ENCODE measurements around the gene ROBO2. TPM values are rescaled to one million over a fixed set of nuclear protein-coding genes. Genes with fewer than 3 reads are reported as not detected.

Gene ROBO2
- total RNA-seq, 1 experiment from 2014 or later: 0.16 TPM

DNA sequence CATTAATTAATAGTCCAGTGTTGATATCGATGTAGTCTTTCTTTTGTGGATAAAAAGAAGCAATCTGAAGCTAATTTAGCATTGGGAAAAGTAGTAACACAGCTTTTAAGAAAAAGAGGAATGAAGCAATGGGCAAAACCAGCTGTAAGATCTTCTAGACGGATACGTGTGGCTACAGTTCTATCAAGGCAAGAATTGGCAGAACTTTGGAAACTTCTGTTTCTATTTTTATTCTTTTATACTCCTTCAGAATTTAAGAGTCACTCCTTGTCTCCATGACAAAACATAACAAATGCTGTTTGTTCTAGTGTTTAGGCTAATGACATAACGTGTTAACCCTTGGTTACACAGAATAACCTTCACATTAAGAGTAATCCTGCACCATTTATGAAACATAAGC lies 289.2 kb downstream of the ROBO2 start:
- ChIA-PET CTCF (no interaction called here), POLR2A (no interaction called here)
- Histone ChIP-seq H3K9me3 (no peaks in the 10 kb centered on the region), H3K36me3 (ENCODE audit: control insufficient read depth, insufficient read depth, low read length) (no peaks in the 10 kb centered on the region), H3K4me3 (ENCODE audit: low read depth, low read length) (no peak overlapping the region), H3K27me3 (replicated peaks; ENCODE audit: control insufficient read depth, insufficient read depth, low read length) (no peaks in the 10 kb centered on the region), H3K4me1 (no peaks in the 10 kb centered on the region)
- H3K4me1 Mint-ChIP-seq (ENCODE audit: low read depth, unreplicated experiment): no peaks in the 10 kb centered on the region
- BruUV-seq (replicated peaks): no TSS peak
- no peaks in the 10 kb centered on the region for H3K27me3 Mint-ChIP-seq (ENCODE audit: insufficient read depth, unreplicated experiment)
- intact Hi-C loops (cut with micrococcal nuclease; ENCODE audit: unreplicated experiment): no loop called here
- no peak overlapping the region for H3K27ac Mint-ChIP-seq (ENCODE audit: unreplicated experiment)
- no peak overlapping the region for H3K4me3 Mint-ChIP-seq (ENCODE audit: unreplicated experiment)
- no peak for DNase-seq
- H3K36me3 Mint-ChIP-seq (ENCODE audit: insufficient read depth, unreplicated experiment): no peaks in the 10 kb centered on the region
- no peaks in the 10 kb centered on the region for H3K9me3 Mint-ChIP-seq (ENCODE audit: unreplicated experiment)
- TF ChIP-seq, protein P1, sequence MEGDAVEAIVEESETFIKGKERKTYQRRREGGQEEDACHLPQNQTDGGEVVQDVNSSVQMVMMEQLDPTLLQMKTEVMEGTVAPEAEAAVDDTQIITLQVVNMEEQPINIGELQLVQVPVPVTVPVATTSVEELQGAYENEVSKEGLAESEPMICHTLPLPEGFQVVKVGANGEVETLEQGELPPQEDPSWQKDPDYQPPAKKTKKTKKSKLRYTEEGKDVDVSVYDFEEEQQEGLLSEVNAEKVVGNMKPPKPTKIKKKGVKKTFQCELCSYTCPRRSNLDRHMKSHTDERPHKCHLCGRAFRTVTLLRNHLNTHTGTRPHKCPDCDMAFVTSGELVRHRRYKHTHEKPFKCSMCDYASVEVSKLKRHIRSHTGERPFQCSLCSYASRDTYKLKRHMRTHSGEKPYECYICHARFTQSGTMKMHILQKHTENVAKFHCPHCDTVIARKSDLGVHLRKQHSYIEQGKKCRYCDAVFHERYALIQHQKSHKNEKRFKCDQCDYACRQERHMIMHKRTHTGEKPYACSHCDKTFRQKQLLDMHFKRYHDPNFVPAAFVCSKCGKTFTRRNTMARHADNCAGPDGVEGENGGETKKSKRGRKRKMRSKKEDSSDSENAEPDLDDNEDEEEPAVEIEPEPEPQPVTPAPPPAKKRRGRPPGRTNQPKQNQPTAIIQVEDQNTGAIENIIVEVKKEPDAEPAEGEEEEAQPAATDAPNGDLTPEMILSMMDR (IDR thresholded peaks at IDR 0.05; ENCODE audit: insufficient read depth in 1 of 2, low read depth in 1 of 2, low read length in 1 of 2, severe bottlenecking in 1 of 2, unreplicated experiment in 1 of 2): no peak

GRCh38 chr3:77338195-77338594 lies 298.3 kb downstream of the ROBO2 start:
- Mint-ChIP-seq H3K27ac (ENCODE audit: unreplicated experiment) (no peak overlapping the region), H3K4me1 (ENCODE audit: low read depth, unreplicated experiment) (no peaks in the 10 kb centered on the region), H3K9me3 (ENCODE audit: unreplicated experiment) (no peaks in the 10 kb centered on the region), H3K27me3 (ENCODE audit: insufficient read depth, unreplicated experiment) (peaks cover 2% of the 10 kb centered on the region), H3K4me3 (ENCODE audit: unreplicated experiment) (no peak overlapping the region), H3K36me3 (ENCODE audit: insufficient read depth, unreplicated experiment) (no peaks in the 10 kb centered on the region)
- H3K36me3 ChIP-seq (ENCODE audit: control insufficient read depth, insufficient read depth, low read length): no peaks in the 10 kb centered on the region
- intact Hi-C loops (cut with micrococcal nuclease; ENCODE audit: unreplicated experiment): no loop called here
- ChIA-PET CTCF (no interaction called here), POLR2A (no interaction called here)
- no peaks in the 10 kb centered on the region for H3K4me1 ChIP-seq
- no TSS peak for BruUV-seq (replicated peaks)
- TF ChIP-seq, protein P1 (IDR thresholded peaks at IDR 0.05; ENCODE audit: insufficient read depth in 1 of 2, low read depth in 1 of 2, low read length in 1 of 2, severe bottlenecking in 1 of 2, unreplicated experiment in 1 of 2): no peak
- H3K27me3 ChIP-seq (replicated peaks; ENCODE audit: control insufficient read depth, insufficient read depth, low read length): no peaks in the 10 kb centered on the region
- no peaks in the 10 kb centered on the region for H3K9me3 ChIP-seq
- DNase-seq: no peak
- no peak overlapping the region for H3K4me3 ChIP-seq (ENCODE audit: low read depth, low read length)

DNA sequence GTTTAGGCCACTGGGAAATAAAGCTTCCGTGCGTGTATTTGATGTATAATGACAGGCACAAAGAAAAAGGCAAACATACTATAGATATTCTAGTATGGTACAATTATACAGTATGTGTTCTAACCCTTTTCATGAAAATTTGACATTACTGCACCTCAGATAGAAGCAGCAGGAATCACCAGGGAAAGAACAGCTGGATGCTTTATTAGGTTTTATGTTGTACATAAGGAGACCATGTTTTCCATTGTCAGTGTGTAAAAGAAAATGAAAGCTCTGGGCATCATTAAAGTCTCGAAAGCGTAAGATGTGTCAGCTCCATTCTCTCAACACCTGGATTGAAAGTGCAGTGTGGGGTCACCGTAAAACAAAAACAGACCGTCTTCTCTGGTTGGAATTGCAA lies 302.1 kb downstream of the ROBO2 start:
- DNase-seq: no peak
- Histone ChIP-seq H3K27me3 (replicated peaks; ENCODE audit: control insufficient read depth, insufficient read depth, low read length) (no peaks in the 10 kb centered on the region), H3K4me3 (ENCODE audit: low read depth, low read length) (no peak overlapping the region), H3K9me3 (no peaks in the 10 kb centered on the region), H3K4me1 (no peaks in the 10 kb centered on the region), H3K36me3 (ENCODE audit: control insufficient read depth, insufficient read depth, low read length) (no peaks in the 10 kb centered on the region)
- ChIA-PET POLR2A (no interaction called here), CTCF (no interaction called here)
- Mint-ChIP-seq H3K4me1 (ENCODE audit: low read depth, unreplicated experiment) (no peaks in the 10 kb centered on the region), H3K27ac (ENCODE audit: unreplicated experiment) (no peak overlapping the region), H3K27me3 (ENCODE audit: insufficient read depth, unreplicated experiment) (no peaks in the 10 kb centered on the region), H3K9me3 (ENCODE audit: unreplicated experiment) (no peaks in the 10 kb centered on the region), H3K36me3 (ENCODE audit: insufficient read depth, unreplicated experiment) (no peaks in the 10 kb centered on the region), H3K4me3 (ENCODE audit: unreplicated experiment) (no peak overlapping the region)
- BruUV-seq (replicated peaks): no TSS peak
- TF ChIP-seq, protein P1 (IDR thresholded peaks at IDR 0.05; ENCODE audit: insufficient read depth in 1 of 2, low read depth in 1 of 2, low read length in 1 of 2, severe bottlenecking in 1 of 2, unreplicated experiment in 1 of 2): no peak
- intact Hi-C loops (cut with micrococcal nuclease; ENCODE audit: unreplicated experiment): no loop called here

Data from Caco-2 (cell line).